ENCODE results near the gene SMIM24.

Gene SMIM24

GRCh38 chr19:3476830-3477229 is 3.5 kb downstream of the SMIM24 start:
- TF ChIP-seq CTCF (IDR thresholded peaks at IDR 0.05), result no peak
- no peak for DNase-seq (ENCODE audit: low spot score)
- Histone ChIP-seq H3K4me3 (no peak overlapping the region), H3K27ac (no peak overlapping the region)

DNA sequence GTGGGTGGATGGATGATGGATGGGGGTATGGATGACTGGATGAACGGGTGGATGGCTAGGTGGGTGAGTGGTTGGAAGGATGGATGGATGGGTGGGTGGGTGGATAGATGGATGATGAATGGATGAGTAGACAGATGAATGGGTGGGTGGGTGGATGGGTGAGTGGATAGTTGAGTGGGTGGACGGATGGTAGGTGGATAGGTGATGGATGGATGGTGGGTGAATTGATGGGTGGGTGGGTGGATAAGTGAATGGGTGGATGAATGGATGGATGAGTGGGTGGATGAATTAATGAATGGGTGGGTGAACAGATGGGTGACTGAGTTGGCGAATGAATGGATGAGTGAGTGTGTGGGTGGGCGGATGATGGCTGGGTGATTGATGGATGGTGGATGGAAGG is 4.9 kb downstream of the SMIM24 start:
- no peak for TF ChIP-seq CTCF (IDR thresholded peaks at IDR 0.05)
- no peak for DNase-seq (ENCODE audit: low spot score)
- no peak overlapping the region for H3K4me3 ChIP-seq

GRCh38 chr19:3474614-3475013 is 5.7 kb downstream of the SMIM24 start:
- DNase-seq (ENCODE audit: low spot score), result no peak
- no peak for TF ChIP-seq CTCF (IDR thresholded peaks at IDR 0.05)
- no peak overlapping the region for H3K27ac ChIP-seq
- no peak overlapping the region for H3K4me3 ChIP-seq

More for the DNA sequence above, 4.9 kb downstream of the SMIM24 start:
- H3K27ac ChIP-seq, result no peak overlapping the region

GRCh38 chr19:3474010-3474409 is 6.3 kb downstream of the SMIM24 start:
- H3K4me3 ChIP-seq, result no peak overlapping the region
- no peak for DNase-seq (ENCODE audit: low spot score)
- no peak for TF ChIP-seq CTCF (IDR thresholded peaks at IDR 0.05)
- H3K27ac ChIP-seq, result no peak overlapping the region

DNA sequence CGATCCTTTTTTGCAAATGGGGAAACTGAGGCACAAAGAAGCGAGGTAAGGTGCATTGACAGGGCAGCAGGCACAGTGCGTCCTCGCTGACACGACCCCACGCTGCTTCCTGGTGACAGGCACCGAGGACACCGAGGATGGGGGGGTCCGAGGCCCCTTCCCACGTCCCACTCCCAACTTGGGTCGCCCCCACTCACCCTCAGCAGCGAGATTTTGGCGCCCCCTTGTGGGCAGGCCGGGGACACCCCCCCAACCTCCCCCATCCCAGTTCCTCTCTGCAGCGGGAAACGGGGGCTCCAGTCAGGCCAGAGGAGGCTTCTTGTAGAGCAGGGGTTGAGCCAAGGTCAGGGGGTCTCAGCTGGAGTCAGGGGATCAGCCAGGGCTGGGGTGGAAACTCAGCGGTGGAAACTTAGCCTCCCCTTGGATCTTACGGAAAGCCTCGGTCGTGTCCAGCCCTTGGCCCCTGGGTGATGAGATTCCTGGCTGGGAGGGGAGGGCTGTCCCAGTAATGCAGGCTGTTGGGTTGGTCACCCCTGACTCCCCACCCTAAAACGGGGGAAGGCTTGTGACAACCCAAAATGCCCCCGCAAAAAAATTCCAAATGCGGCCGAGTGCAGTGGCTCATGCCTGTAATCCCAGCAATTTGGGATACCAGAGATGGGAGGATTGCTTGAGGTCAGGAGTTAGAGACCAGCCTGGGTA is 8.2 kb downstream of the SMIM24 start:
- peak; percentile 73 for DNase-seq (ENCODE audit: low spot score)
- Histone ChIP-seq H3K27ac (no peak overlapping the region), H3K4me3 (peak overlapping the region; percentile 7)
- TF ChIP-seq CTCF (IDR thresholded peaks at IDR 0.05), result peak; percentile 90

- TF ChIP-seq CTCF (IDR thresholded peaks at IDR 0.05), result no peak
- DNase-seq (ENCODE audit: low spot score), result no peak
- H3K27ac ChIP-seq, result peak overlapping the region in 1 of 2 donors; percentile 11
- H3K4me3 ChIP-seq, result no peak overlapping the region
Measured at GRCh38 chr19:3470500-3471128, 9.7 kb downstream of the SMIM24 start.
